ENCODE measurements around the gene MYO3B.
"Not testable (repeated sequence)": the region's sequence is repeated elsewhere in the genome, so short reads cannot be mapped to it uniquely, and the experiment has no call there.

Gene MYO3B

DNA sequence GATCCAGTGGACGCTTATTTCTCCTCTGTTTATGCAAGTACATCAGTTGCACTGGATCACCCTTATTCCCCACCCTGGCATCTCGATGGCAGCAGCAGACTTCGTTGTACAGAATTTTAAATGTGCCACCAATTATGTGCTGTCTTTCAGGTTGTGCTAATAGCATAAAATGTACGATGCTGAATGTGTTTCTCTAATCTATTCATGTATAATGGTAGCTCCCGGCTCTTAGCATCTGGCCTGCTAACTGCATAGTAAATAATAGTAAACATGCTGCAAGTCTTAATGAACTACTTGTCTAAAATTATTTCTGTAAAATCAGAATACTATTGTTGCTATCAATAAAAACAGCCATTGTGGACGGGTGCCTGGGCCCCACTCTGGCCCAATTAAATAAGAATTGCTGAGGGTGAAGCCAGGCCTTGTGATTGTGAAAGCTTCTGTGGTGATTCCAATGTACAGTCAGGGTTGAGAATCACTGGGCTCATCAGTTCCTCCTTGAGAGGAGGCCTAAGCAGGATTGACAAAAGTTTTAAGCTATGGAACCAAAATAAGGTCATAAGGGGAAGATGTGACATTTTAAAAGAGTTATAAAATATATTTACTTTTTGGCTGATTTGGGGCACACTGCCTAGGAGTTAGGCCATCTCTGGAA is 14.4 kb upstream of the MYO3B start:
- DNase-seq: no peak

DNA sequence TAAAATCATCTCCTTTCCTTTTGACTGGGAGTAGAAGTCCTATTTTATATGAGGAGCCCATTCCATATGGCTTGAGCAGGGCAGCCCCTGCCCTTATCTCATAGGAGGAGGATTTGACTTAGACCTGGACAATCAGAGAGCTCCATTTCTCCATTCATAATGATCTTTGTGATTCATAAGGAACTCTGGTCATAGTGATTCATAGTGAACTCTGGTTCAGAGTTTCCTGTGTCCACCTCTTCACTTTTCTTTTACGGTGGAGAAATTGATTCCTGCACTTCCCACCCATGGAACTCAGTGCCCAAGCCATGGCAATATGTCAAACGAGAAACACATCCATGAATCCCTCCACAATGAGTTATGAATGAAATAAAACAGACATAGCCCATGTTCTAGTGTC is 12.8 kb upstream of the MYO3B start:
- no peak for DNase-seq

DNA sequence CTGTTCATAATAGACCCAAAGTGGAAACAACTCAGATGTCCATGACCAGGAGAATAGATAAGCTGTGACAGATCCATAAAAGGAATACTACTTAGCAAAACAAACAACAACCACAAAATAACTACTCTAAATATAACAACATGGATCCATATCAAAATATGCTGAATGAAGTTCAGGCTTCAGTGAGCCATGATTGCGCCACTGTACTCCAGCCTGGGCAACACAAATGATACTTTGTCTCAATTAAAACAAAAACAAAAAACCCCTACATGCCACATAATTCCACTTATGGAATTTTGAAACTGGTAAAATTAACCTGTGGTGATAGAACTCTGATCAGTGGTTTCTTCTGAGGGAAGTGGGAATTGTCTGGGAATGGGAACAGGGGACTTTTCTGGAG is 11.2 kb upstream of the MYO3B start:
- DNase-seq: no peak

DNA sequence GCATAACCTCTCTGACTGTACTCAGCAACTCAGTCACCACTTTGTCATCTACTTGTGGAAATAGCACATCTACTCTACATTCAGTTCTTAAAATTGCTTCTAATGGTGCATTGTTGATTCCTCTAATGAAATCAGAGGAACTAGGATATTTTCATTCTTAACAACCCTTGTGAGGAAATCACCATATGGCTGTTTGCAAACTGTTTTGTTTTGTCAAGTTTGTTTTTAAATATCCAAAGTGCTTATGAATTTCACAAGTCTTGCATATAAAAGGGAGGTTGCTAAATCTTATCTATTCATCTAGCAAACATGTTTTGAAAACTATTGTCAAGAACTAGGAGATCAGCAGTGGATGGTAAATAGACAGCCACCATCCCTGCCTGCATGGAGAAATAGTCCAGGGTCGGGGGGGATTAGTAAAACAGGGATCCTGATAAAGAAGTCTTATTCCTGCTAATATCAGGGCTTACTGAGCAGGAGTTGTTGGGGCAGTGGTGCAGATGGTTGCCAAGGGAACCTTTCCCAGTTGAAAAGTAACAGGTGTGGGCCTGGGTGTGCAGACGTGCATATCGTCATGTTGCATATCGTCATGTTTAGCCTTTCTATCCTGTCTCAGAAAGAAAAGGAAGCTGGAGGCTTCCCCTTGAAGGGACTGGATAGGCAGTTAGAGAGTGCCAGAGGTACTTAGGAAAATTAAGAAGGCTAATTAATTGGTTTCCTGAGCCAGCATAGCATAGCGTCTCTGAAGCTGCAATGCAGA is 7.5 kb upstream of the MYO3B start:
- DNase-seq: peak; percentile 22

DNA sequence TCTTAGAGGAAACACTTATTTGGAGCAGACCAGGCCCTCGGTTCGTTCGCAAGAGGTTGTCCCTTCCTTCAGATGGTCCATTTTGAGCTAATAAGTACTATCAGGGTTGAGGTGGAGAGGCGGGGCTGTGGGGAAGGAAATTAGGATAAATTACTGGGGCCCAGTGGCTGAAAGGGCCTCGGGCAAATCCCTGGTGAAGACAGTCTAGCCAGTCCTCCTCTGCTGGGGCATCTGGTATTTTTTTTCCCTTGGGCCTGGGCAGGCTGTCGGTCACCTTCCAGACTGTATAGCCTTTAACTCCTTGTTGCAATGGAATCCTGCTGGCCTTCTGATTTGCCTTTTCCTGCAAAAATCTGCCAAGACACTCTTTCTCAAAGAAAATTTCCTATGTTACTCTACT is 1.7 kb upstream of the MYO3B start:
- no peak for DNase-seq

DNA sequence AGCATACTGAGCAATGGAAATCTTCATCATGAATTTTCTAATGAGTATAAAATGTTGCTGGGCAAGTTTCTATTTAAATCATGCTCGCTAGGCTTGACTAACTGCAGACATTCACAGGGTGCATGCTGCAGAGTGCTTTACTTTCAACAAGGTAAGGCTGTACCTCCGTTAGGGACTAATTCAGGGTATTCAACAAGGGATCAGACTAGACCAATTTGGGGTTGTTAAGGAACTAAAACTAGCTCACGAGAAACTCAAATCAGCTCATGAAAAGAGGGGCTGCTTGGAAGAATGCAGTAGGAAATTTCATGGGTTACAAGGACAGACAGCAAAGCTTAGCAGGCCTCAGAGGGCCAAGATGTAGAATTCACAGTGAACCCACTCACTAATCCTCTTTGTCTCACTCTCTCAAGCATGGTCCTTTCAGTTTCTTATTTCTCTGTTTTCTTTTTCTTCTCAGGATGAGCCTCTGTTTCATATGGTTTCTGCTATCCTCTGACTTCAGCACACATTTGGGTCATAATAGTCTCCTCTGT is 2.2 kb downstream of the MYO3B start:
- no peak for DNase-seq

DNA sequence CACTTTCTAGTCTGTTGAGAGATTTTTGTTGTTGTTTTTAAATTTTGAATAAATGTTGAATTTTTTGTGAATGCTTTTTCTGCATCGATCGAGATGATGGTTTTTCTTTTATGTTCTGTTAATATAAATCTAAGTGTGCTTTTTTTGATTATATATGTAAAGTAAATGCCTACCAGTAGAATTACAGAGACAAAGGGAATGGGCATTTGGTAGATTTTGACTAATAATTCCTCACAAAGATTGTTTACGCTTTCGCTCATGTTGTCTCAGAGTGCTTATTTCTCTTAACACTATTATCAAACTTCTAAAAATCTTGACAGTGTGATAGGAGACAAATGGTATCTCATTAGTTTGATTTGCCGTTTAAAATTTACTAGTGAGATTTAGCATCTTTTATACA is 3.7 kb downstream of the MYO3B start:
- no peak for DNase-seq

DNA sequence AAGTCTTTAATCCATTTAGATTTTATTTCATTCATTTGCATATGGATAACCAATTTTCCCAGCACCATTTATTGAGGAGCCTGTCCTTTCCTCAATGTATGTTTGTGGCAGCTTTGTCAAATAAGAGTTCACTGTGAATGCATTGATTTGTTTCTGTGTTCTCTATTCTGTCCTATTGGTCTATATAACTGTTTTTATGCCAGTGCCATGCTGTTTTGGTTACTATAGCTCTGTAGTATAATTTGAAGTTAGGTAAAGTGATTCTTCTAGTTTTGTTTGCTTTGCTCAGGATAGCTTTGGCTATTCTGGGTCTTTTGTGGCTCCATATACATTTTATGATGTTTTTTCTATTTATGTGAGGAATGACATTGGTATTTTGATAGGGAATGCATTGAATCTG is 7.4 kb downstream of the MYO3B start:
- no peak for DNase-seq

DNA sequence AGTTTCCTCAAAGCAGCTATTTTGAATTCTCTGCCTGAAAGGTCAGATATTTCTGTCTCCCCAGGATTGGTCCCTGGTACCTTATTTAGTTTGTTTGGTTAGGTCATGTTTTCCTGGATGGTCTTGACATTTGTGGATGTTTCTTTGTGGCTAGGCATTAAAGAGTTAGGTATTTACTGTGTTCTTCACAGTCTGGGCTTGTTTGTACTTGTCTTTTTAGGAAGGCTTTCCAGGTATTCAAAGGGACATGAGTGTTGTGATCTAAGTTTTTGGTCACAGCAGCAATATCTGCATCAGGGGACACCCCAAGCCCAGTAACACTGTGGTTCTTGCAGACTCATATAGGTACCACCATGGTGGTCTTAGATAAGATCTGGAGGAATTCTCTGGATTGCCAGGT is 11.8 kb downstream of the MYO3B start:
- DNase-seq: no peak

DNA sequence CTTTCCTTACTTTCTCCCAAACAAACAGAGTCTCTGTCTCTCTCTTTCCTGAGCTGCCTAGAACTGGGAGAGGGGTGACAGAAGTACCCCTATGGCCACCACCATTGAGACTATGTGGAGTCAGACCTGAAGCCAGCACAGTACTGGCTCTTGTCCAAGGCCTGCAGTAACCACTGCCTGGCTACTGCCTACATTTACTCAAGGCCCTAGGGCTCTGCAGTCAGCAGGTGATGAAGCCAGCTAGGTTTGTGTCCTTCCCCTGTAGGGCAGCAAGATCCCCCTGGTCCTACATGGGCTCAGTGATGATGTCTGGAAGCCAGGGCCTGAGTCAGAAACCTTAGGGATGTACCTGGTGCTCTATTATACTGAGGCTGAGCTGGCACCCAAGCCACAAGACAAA is 12.2 kb downstream of the MYO3B start:
- no peak for DNase-seq

DNA sequence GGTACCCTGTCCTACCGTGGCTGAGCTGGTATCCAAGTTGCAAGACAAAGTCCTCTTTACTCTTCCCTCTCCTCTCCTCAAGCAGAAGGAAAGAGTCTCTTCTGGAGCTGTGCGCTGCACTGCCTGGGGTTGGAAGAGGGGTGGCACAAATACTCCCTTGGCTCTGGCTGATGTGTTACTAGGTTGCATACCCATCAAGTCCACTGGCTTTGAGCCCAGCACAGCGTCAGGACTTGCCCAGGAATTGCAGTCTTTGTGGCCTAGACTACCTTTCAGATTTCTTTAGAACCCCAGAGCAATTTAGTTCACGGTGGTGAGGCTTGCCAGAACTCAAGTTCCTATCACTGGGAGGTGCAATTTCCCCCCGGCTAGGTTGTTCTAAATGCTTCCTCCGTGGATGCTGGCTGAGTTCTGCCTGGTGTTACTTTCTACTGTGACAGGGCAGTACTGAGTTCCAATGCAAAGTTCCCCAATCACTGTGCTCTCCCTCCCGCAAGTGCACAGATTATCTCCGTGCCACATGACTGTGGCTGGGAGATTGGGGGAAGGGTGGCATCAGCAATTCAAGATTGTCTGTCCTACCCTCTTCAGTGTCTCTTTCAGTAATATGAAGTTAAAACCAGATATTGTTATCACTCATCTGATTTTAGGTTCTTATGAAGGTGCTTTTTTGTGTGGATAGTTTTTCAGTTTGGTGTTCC is 13.4 kb downstream of the MYO3B start:
- DNase-seq: no peak

DNA sequence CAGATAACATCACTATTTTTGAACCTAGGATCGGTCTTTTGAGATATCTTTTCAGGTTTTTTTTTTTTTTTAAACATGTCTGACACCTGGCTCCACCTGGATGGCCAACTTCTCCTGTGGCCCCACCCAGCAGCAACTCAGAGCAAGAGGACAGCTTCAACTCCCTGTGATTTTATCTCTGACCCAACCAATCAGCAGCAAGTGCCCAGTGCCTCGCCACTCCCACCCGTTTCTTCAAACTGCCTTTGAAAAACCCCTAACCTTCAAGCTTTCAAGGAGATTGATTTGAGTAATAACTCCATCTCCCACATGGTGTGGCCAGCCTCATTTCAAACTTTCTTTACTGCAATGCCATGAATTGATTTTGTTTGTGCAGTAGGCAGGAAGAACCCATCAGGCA is 19.0 kb downstream of the MYO3B start:
- DNase-seq: no peak

DNA sequence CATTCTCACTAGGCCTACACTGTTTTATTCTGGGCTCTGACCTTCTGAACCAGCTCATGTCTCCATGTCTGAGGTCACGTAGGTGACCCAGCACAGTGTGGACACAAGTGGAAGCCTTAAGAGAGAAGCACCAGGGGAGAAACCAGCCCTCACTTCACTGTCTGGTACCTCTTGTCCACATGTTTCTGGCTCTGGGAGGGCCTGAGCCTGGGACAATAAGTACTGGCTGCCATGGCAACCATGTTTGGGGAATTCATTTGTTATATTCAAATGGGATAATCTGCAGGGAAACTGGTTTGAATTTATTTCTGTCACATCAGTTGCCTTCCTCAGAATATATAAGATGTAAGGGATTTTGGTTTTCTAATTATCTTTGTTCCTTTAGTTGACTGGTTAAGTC is 23.3 kb downstream of the MYO3B start:
- no peak for DNase-seq

DNA sequence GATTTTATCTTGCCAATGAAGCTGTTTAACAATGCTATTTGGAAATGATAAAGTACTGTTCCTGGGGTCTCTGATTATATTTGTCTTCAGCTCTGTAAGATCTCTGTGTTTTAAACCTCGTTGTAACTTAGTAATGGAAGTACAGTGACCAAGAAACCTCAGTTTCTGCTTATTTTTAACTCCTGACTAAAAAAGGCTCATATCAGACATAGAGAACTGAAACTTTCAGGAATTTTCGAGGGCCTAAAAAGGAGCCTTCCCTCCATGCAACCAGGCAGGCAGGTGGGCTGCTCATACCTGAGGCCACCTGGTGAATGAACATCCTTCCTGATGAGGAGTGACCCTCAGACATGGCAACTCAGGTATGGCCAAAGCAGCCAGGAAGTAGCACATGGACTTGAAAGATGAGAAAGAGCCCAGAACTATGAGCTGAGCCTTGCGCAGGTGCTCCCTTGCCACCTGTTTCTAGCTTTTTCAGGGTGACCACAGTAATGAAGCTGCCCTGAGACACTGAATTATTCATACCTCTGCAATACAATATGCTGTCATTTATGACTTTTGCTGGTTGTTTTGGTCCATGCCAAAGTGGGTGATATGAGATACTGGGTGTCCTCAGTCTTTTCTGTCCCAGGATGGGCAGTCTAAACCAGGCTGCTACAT is 23.9 kb downstream of the MYO3B start:
- no peak for DNase-seq

DNA sequence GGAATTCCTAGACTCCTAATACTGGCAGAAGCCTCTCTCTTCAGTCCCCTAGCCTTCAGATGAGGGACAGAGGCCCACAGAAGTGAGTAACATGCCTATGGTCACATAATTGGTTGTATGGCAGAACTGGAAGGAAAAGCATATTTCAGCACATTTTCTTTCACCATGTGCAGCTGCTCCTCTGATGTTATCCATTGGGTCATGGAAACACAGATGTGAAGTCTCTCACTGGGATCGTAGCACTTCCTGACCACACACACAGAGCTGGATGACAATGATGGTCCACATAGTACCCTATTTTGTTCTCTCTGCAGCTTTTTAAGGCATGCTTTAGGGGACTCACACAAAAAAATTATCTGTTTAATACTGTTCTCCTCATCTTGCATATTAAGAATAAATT is 24.5 kb downstream of the MYO3B start:
- DNase-seq: no peak

DNA sequence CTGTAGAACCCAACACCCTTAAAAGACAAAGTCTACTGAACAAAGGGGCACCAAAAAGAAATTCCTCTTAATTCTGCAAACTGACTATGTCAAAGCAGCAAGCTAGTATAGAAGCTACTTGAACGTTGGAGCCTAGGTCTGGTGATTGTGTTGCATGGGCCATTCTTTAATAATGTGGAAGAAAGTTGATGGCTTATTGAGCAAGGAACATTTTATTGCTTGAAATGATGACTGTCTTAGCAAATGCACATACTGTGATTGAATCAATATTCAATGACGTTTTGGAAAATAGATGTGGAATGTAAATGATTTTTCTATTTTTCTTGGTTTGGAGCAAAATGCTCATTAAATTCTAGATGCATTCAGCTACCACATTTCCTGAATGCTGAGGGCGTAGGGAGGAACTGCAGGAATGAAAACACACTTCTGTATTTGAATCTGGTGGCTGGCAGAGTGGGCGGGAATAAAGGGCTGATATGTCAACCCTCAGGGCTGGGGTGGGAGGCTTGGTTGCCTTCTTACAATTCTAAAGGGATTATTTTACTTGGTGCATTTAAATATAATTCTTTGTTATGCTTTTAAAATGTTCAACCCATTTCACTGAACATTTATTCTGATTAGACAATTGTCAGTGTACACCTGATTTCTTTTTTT is 26.5 kb downstream of the MYO3B start:
- DNase-seq: no peak

DNA sequence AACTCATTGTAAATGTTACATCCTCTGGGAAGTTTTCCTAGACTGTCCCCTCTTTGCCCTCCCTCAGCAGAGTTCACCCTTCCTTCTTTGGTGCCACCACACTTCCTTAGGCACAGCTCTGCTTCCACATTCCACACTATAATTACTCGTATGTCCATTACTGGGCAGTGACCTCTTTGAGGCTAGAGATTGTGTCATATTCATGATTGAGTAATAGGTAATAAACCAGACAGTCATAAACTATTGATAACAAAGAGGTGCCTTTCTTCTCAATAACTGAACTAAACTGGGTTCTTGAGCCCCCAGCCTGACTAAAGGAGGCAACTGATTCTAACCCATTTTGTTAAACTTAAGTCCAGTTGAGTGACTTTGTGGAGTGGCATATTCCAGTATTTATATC is 28.3 kb downstream of the MYO3B start:
- no peak for DNase-seq

DNA sequence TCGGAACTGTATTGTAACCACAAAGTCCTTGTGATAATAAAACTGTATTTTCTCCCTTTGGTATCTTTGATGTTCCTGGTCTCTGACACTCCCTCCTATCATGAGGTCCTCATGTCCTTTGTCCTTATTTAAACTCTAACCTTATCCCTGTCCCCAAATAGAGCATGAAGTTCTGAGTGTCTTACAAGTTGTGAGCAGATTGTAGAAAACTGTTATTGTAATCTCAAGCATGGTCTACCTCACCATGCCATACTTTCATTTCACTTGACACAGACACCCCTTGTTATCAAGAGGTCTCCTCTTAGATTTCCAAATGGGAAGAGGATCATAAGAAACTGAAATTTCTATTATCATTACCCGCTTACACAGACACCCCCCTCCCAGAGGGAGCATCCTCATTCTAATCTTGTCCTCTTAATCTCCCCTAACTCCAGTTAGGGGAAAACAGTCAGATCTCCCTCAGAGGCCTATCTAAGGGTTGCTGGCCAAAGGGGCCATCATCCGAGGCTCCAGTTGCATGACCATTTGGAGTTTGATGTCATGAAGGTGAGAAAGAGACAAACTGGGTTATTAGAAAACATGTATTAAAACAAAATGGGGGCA is 29.0 kb downstream of the MYO3B start:
- DNase-seq: no peak

DNA sequence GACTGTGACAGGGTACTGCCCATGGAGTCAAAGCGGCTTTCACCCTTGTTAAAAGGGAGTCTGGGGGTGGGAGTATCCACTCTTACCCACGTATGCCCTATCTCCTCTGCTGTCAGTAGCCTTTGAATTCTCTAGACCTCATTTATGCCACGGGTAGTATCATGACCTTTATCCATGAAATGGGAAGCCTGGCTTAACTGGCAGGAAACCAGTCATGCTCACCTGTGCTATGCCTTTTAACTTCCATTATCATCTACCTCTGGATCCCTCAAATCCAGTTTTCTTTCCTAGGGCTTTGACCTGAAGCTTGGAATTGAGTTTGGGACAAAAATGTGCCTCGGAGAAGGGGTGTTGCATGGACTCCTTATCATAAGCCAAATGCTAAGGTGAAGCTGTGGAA is 30.0 kb downstream of the MYO3B start:
- DNase-seq: no peak

DNA sequence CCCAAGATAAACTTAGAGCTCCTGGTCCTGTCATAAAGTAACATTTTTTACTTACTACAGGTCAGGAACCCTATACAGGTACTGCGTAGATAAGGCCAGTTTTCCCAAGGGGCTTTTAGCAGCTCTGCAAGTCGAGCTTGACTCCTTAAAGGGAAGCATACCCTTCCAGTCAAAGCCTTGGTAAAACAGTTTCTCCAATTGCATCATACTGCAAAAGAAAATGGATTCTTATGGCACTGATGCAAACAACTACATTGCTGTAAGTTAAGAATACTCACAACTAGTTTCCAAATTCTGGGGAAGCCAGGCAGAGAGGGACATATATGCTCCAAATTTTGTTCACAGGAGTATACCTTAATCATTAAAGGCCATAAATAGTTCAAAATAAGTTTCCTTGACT is 31.0 kb downstream of the MYO3B start:
- no peak for DNase-seq

DNA sequence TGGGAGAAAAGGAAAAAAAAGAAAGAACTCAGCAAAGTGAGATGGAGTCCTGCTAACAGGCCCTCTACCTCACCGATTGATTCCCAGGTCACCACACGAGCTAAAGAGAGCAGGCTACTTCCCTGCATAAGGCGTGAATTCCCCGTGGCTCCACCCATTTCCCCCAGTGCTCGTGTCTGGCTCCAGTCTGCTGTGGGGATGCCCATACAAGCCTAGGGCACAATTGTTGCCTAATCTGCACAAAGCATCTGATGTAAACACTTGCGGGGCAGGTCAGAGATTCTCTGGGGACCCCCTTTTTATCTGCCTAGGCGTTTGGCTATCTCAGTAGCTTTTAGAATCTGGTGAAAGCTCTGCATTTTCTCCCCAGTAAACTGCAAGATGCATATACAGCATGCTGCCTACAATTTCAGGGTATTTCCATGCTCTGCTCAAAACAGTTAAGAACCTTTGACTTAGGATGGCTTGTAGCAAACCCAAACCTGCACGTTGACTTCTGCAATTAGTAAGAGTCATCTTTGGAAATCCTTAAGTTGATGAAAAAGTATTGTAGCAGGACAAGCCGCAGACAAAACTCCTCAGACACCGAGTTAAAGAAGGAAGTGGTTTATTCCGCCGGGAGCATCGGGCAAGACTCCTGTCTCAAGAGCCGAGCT is 34.8 kb downstream of the MYO3B start:
- no peak for DNase-seq

DNA sequence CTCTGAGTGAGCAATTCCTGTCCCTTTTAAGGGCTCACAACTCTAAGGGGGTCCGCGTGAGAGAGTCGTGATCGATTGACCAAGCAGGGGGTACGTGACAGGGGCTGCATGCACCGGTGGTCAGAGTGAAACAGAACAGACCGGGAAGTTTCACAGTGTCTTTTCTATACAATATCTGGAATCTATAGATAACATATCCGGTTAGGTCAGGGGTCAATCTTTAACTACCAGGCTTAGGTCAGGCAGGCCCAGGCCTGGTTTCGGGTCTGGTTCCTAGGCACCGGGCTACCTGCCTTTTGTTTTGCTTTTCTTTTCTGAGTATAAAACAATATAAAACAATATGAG is 35.3 kb downstream of the MYO3B start:
- DNase-seq: not testable (repeated sequence)

Measured in DMS153 (cell line).